H9 (cell line): ENCODE measurements around the gene GLT1D1. TPM values are rescaled to one million over a fixed set of nuclear protein-coding genes. Genes with fewer than 3 reads are reported as not detected.

ENCODE experiments used
- DNase-seq: peaks from one replicate; pipeline ENCODE4 v3.0.0-alpha.2; 2017
- H2AFZ ChIP-seq: one replicate; pipeline ENCODE4 v1.6.1; 2013; ENCODE audit warnings: mild to moderate bottlenecking, low read length, control low read depth, moderate library complexity
- H2AK5ac ChIP-seq: 2 replicates; pipeline ENCODE4 v1.6.1; 2013; ENCODE audit warnings: low read length, control low read depth, mixed read lengths; ENCODE audit not compliant: insufficient read length
- H2BK120ac ChIP-seq: one replicate; pipeline ENCODE4 v1.6.1; 2013; ENCODE audit warnings: low read depth, mild to moderate bottlenecking, low read length, control low read depth, inconsistent platforms; ENCODE audit not compliant: poor library complexity, severe bottlenecking
- H2BK12ac ChIP-seq: 2 replicates; pipeline ENCODE4 v1.6.1; 2013; ENCODE audit warnings: low read length, control low read depth, mixed read lengths, low read depth; ENCODE audit not compliant: insufficient read length
- H2BK15ac ChIP-seq: 2 replicates; pipeline ENCODE4 v1.6.1; 2013; ENCODE audit warnings: low read depth, low read length, control low read depth
- H2BK20ac ChIP-seq: one replicate; pipeline ENCODE4 v1.6.1; 2013; ENCODE audit warnings: low read depth, mild to moderate bottlenecking, low read length, control low read depth, inconsistent platforms; ENCODE audit not compliant: poor library complexity, severe bottlenecking
- H2BK5ac ChIP-seq: 2 replicates; pipeline ENCODE4 v1.6.1; 2013; ENCODE audit warnings: low read length, control low read depth, mixed read lengths; ENCODE audit not compliant: insufficient read length
- H3K14ac ChIP-seq: 2 replicates; pipeline ENCODE4 v1.6.1; 2013; ENCODE audit warnings: low read length, control low read depth; ENCODE audit not compliant: insufficient read depth
- H3K18ac ChIP-seq: 2 replicates; pipeline ENCODE4 v1.6.1; 2013; ENCODE audit warnings: low read depth, mild to moderate bottlenecking, mixed read lengths, low read length, control low read depth; ENCODE audit not compliant: insufficient read length
- H3K23ac ChIP-seq: 2 replicates; pipeline ENCODE4 v1.6.1; 2013; ENCODE audit warnings: low read length, control low read depth, mixed read lengths, low read depth; ENCODE audit not compliant: insufficient read length
- H3K23me2 ChIP-seq: 2 replicates; pipeline ENCODE4 v1.6.1; 2013; ENCODE audit warnings: low read depth, mild to moderate bottlenecking, mixed read lengths, low read length, control low read depth; ENCODE audit not compliant: insufficient read length, poor library complexity, severe bottlenecking
- H3K27ac ChIP-seq: 2 replicates; pipeline ENCODE4 v1.5.1; 2013; ENCODE audit warnings: low read length, control low read depth, mixed read lengths, low read depth; ENCODE audit not compliant: insufficient read length
- H3K27me3 ChIP-seq: 2 replicates; pipeline ENCODE4 v1.6.1; 2013; ENCODE audit warnings: low read length, control low read depth, inconsistent platforms; ENCODE audit not compliant: insufficient read depth
- H3K4ac ChIP-seq: 2 replicates; pipeline ENCODE4 v1.6.1; 2013; ENCODE audit warnings: low read depth, mild to moderate bottlenecking, control low read depth, inconsistent platforms, low read length, moderate library complexity
- H3K4me1 ChIP-seq: 2 replicates; pipeline ENCODE4 v1.6.1; 2013; ENCODE audit warnings: low read length, control low read depth, inconsistent platforms; ENCODE audit not compliant: insufficient read depth
- H3K4me2 ChIP-seq: 2 replicates; pipeline ENCODE4 v1.6.1; 2013; ENCODE audit warnings: low read length, control low read depth, mixed read lengths; ENCODE audit not compliant: insufficient read length, insufficient read depth
- H3K56ac ChIP-seq: 2 replicates; pipeline ENCODE4 v1.6.1; 2013; ENCODE audit warnings: low read depth, mild to moderate bottlenecking, mixed read lengths, low read length, control low read depth; ENCODE audit not compliant: insufficient read length
- H3K79me1 ChIP-seq: 2 replicates; pipeline ENCODE4 v1.6.1; 2013; ENCODE audit warnings: low read depth, mild to moderate bottlenecking, moderate library complexity, low read length, control low read depth, inconsistent platforms; ENCODE audit not compliant: insufficient read depth, poor library complexity, severe bottlenecking
- H3K79me2 ChIP-seq: 2 replicates; pipeline ENCODE4 v1.6.1; 2013; ENCODE audit warnings: low read length, control low read depth, inconsistent platforms; ENCODE audit not compliant: insufficient read depth
- H3K9ac ChIP-seq: 2 replicates; pipeline ENCODE4 v1.6.1; 2013; ENCODE audit warnings: low read length, control low read depth, mixed read lengths; ENCODE audit not compliant: insufficient read length; ENCODE audit errors: extremely low read depth
- H3K9me3 ChIP-seq: one replicate; pipeline ENCODE4 v1.6.1; 2013; ENCODE audit warnings: low read depth, low read length, inconsistent platforms; ENCODE audit not compliant: control insufficient read depth
- H3T11ph ChIP-seq: one replicate; pipeline ENCODE4 v1.6.1; 2013; ENCODE audit warnings: mild to moderate bottlenecking, low read length, control low read depth, inconsistent platforms
- H4K20me1 ChIP-seq: one replicate; pipeline ENCODE4 v1.6.1; 2013; ENCODE audit not compliant: control insufficient read depth, insufficient read length, insufficient read depth
- H4K5ac ChIP-seq: 2 replicates; pipeline ENCODE4 v1.6.1; 2013; ENCODE audit warnings: low read depth, mild to moderate bottlenecking, mixed read lengths, low read length, control low read depth; ENCODE audit not compliant: insufficient read length
- H4K8ac ChIP-seq: replicated peaks from 2 replicates; pipeline ENCODE4 v1.6.1; 2013; ENCODE audit warnings: low read length, control low read depth, mixed read lengths, low read depth; ENCODE audit not compliant: insufficient read length
- H4K91ac ChIP-seq: 2 replicates; pipeline ENCODE4 v1.6.1; 2013; ENCODE audit warnings: low read depth, mild to moderate bottlenecking, moderate library complexity, mixed read lengths, low read length, control low read depth; ENCODE audit not compliant: insufficient read length
- H3K27ac Mint-ChIP-seq, 3 experiments: 2 replicates in 2 of 3; 3 replicates in 1 of 3; pipeline ENCODE4 v1.8.0; 2020 to 2021; ENCODE audit warnings: mixed read lengths in 3 of 3, mild to moderate bottlenecking in 1 of 3, moderate library complexity in 1 of 3
- H3K27me3 Mint-ChIP-seq: 2 replicates; pipeline ENCODE4 v1.8.0; 2021; ENCODE audit warnings: low read depth, mild to moderate bottlenecking, moderate library complexity, mixed read lengths
- H3K36me3 Mint-ChIP-seq, 3 experiments: 2 replicates in 2 of 3; 3 replicates in 1 of 3; pipeline ENCODE4 v1.8.0; 2020 to 2021; ENCODE audit warnings: low read depth in 3 of 3, mixed read lengths in 3 of 3; ENCODE audit not compliant: insufficient read depth in 1 of 3
- H3K4me1 Mint-ChIP-seq, 2 experiments: 2 replicates each; pipeline ENCODE4 v1.8.0; 2020; ENCODE audit warnings: mixed read lengths in 2 of 2
- H3K4me3 Mint-ChIP-seq, 2 experiments: 2 replicates in 1 of 2; 3 replicates in 1 of 2; pipeline ENCODE4 v1.8.0; 2020 to 2021; ENCODE audit warnings: mild to moderate bottlenecking in 2 of 2, mixed read lengths in 2 of 2, moderate library complexity in 1 of 2
- H3K9me3 Mint-ChIP-seq, 2 experiments: 2 replicates in 1 of 2; 3 replicates in 1 of 2; pipeline ENCODE4 v1.8.0; 2020; ENCODE audit warnings: mild to moderate bottlenecking in 2 of 2, mixed read lengths in 2 of 2, moderate library complexity in 1 of 2
- WGBS: extraction: QIAGEN DNeasy Blood & Tissue Kit; methylation state at CpG from one replicate; pipeline ENCODE4 v1.1.7; 2013; ENCODE audit warnings: missing lambda C conversion rate, low lambda C conversion rate, mixed read lengths; ENCODE audit not compliant: insufficient read length; ENCODE audit errors: extremely low coverage; 5-methylcytosine and 5-hydroxymethylcytosine counted together
- total RNA-seq: library from RNA; stranded (reverse); gene quantifications from 2 replicates; pipeline ENCODE4 v1.2.1, GENCODE V29; 2021
- TF ChIP-seq, protein P1 (sequence below): fragments of 200-600 bp; sonication (generic); conservative IDR thresholded peaks from 3 replicates; pipeline ENCODE4 v1.8.0; 2021; ENCODE audit warnings: antibody characterized with exemption, mild to moderate bottlenecking

GLT1D1 gene
- total RNA-seq, 1 experiment from 2014 or later: 7.0 TPM

DNA sequence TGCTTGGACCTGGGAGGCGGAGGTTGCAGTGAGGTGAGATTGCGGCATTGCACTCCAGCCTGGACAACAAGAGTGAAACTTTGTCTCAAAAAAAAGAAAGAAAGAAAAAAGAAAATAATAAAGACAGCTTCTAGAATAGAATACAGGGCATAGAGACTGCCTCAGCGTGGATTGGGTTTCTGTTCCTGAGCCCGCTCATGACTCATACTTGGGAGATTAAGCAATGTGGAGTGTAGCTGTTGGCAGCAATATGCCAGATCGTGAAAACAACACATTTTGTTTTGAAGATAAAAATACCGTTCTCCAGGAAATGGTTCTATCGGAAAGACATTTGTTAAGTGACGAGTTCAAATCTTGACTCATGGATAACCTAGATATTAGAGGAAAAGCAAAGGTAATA, 67.2 kb downstream of the GLT1D1 start:
- H3K9me3 Mint-ChIP-seq: no peaks in the 10 kb centered on the region; a peak in 1 of 5 replicates
- H3K79me2 ChIP-seq: no peaks in the 10 kb centered on the region

More for the DNA sequence above, 67.2 kb downstream of the GLT1D1 start:
- Mint-ChIP-seq H3K4me1 (no peaks in the 10 kb centered on the region), H3K4me3 (no peak overlapping the region), H3K27me3 (no peaks in the 10 kb centered on the region; the same call in 1 of the 2 replicates), H3K27ac (no peak overlapping the region), H3K36me3 (no peaks in the 10 kb centered on the region)
- no peak overlapping the region for H2BK12ac ChIP-seq
- no peak overlapping the region for H4K91ac ChIP-seq
- H3K79me1 ChIP-seq: no peaks in the 10 kb centered on the region
- no peaks in the 10 kb centered on the region for H3K27me3 ChIP-seq
- no peaks in the 10 kb centered on the region for H3K4me1 ChIP-seq
- no peak overlapping the region for H3K56ac ChIP-seq
- H3K27ac ChIP-seq: no peak overlapping the region
- no peak overlapping the region for H3K4me2 ChIP-seq
- H2BK5ac ChIP-seq: no peak overlapping the region
- H4K5ac ChIP-seq: no peak overlapping the region
- no peak for DNase-seq
- H2AFZ ChIP-seq: no peak overlapping the region
- H3K23me2 ChIP-seq: no peaks in the 10 kb centered on the region
- no peak overlapping the region for H3K23ac ChIP-seq
- H4K20me1 ChIP-seq: no peaks in the 10 kb centered on the region
- no peak overlapping the region for H3K14ac ChIP-seq
- TF ChIP-seq, protein P1, sequence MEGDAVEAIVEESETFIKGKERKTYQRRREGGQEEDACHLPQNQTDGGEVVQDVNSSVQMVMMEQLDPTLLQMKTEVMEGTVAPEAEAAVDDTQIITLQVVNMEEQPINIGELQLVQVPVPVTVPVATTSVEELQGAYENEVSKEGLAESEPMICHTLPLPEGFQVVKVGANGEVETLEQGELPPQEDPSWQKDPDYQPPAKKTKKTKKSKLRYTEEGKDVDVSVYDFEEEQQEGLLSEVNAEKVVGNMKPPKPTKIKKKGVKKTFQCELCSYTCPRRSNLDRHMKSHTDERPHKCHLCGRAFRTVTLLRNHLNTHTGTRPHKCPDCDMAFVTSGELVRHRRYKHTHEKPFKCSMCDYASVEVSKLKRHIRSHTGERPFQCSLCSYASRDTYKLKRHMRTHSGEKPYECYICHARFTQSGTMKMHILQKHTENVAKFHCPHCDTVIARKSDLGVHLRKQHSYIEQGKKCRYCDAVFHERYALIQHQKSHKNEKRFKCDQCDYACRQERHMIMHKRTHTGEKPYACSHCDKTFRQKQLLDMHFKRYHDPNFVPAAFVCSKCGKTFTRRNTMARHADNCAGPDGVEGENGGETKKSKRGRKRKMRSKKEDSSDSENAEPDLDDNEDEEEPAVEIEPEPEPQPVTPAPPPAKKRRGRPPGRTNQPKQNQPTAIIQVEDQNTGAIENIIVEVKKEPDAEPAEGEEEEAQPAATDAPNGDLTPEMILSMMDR: no peak
- no peak overlapping the region for H2BK120ac ChIP-seq
- H2AK5ac ChIP-seq: no peak overlapping the region
- no peak overlapping the region for H3T11ph ChIP-seq
- no peak overlapping the region for H3K9ac ChIP-seq
- no peak overlapping the region for H2BK15ac ChIP-seq
- H2BK20ac ChIP-seq: no peak overlapping the region
- H4K8ac ChIP-seq: no peak overlapping the region
- H3K18ac ChIP-seq: no peak overlapping the region
- no CpG with 5 or more reads among the region's 8 CpGs for WGBS
- no peaks in the 10 kb centered on the region for H3K9me3 ChIP-seq
- H3K4ac ChIP-seq: no peak overlapping the region
